Measurements from ENCODE around the gene DHDDS.
A peak's percentile ranks its signal among the peaks of the same experiment; 100 is the strongest.
"Not testable (repeated sequence)": the region's sequence is repeated elsewhere in the genome, so short reads cannot be mapped to it uniquely, and the experiment has no call there.

Gene DHDDS, protein sequence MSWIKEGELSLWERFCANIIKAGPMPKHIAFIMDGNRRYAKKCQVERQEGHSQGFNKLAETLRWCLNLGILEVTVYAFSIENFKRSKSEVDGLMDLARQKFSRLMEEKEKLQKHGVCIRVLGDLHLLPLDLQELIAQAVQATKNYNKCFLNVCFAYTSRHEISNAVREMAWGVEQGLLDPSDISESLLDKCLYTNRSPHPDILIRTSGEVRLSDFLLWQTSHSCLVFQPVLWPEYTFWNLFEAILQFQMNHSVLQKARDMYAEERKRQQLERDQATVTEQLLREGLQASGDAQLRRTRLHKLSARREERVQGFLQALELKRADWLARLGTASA

DNA sequence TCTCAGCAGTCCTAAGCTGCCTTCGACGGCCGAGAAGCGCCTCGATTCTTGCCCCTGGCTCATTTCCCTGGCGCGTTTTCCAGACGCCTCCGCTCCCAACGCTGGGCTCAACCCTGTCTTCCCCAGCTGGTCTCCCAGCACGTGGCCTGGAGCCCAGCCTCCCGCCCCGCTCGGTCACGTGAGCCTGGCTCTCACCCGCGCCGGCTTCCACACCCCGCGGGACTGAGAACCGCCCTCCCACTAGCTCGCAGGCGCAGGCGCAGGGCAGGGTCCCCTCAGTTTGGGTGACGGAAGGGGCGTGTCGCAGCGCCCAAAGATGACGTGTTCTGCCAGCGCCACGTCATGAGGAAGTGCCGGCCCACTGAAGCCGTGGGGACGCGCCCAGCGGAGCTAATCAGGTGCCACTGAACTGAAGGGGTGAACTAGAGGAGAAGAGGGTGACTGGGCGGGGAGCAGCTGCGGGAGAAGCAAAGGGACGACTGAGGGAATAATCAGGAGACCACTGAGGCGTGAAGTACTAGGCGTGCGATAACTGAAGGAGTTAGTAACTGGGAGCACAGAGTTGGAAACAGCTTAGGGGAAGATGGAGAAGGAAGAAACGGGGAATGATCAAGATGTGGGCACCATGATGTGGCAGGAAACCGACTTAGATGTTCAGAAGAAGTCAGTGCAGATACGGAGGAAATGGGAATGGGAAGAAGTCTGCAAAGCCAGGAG is at the start of gene DHDDS:
DHDDS (plus strand) TSS at position 343 of the 717 bp plus-strand sequence. CDS start 625 bp downstream, outside the sequence.
- DNase-seq: peak; percentile 95 to 98 (median 96)

DNA sequence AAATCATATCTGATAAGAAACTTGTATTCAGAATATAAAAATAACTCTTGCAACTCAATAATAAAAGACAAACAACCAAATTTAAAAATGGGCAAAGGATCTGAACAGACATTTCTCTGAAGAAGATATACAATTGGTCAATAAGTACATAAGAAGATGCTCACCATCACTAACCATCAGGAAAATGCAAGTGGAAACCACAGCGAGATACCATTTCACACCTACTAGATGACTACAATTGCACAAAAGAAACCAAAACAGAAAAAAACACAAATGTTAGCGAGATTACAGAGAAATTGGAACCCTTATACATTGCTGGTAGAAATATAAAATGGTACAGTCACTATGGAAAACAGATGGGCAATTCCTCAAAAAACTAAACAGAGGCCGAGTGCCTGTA is 48.0 kb upstream of the DHDDS start:
- no peak for DNase-seq

DNA sequence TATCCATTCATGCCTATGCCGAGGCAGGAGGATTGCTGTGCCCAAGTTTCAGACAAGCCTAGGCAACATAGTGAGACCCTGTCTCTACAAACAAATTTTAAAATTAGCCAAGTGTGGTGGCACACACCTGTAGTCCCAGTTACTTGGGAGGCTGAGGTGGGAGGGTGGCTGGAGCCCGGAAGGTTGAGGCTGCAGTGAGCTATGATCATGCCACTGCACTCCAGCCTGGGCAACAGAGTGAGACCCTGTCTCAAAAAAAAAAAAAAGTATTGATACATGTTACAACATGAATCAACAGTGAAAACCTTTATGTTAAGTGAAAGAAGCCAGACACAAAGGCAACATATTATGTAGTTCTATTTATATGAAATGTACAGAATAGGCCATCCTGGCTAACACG is 47.1 kb upstream of the DHDDS start:
- DNase-seq: not testable (repeated sequence)

DNA sequence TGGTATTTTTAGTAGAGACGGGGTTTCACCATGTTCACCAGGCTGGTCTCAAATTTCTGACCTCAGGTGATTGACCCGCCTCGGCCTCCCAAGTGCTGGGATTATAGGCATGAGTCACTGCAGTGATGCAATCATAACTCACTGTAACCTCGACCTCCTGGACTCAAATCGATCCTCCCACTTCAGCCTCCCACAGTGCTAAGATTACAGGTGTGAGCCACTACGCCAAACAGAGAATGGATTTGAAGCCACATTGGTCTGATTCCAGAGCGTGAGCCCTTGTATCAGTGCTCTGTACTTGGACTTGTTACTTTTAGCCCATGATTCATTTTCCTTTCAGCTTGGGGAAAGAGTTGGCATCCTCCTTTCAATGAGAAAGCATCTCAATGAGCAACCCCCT is 44.7 kb upstream of the DHDDS start:
- DNase-seq: no peak

DNA sequence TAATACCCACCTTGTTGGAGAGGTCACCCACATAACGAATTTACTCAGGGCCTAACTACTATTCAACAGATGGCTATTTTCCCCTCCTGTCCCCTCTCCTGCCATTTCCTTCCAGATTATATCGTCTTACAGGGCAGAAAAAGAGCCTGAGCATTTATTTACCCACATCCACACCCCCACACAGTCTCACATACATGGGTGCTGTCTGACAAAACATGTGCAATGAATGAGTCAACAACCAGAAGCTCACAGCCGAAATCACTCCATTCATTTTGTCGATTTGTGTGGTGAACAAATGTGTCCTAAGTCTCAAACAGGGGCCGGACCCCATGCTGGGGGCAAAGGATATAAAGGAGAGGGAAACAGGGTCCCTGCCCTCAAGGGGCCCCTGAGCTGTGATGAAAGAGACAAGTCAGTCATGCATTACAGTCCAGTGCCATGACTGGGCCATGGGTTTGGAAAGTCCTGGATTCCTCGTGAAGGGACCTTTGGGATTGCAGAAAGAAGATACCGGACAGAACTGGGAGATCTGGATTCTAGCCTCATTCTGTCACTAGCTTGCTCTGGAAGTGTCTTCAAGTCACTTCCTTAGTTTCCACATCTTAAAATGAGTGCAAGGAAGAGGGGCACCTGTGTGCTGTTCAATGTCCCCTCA is 43.2 kb upstream of the DHDDS start:
- no peak for DNase-seq

DNA sequence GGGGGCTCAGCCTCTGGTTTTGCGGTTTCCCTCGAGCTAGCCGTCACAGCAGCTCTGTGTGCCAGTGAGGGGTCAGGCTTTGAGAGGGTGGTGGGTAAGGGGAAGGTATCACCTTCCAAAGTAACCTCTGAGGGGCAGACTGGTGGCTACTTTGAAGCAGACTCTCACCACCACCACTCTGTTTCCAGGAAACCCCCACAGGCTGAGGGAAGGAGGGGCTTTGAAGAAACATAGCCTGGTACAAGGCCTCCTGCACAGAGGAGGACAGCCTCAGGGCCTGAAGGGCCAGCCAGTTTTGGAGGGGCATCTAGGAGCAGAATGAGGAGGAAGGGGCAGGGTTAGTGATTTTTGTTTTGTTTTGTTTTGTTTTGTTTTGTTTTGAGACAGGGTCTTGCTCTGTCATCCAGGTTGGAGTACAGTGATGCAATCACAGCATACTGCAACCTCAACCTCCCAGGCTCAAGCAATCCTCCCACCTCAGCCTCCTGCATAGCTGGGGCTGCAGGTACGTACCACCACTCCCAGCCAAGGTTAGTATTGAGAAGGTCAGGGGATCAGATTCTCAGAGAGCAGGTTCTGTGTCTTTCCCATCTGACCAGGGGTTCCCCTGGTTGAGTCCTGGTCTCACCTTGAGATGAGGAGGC is 42.4 kb upstream of the DHDDS start:
- no peak for DNase-seq

DNA sequence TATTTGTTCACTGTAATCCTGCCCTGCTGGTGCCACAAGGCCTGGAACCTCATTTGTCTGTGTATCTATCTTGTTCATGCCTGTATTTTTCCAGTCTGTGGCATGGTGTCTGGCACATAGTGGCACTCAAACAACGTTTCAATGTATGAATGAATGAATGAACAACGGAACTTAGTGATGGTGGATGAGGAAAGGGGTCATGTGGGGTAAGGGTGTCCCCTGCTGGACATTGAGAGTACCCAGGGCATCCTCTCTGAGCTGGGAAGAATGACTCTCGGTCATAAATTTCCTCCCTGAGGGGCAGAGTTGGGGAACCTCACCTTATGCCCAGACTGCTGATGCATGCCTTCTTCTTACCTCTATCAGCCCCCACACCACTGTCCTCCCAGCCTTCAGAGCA is 40.7 kb upstream of the DHDDS start:
- DNase-seq: peak in 5 of 6 experiments; percentile 4 to 39 (median 19)

DNA sequence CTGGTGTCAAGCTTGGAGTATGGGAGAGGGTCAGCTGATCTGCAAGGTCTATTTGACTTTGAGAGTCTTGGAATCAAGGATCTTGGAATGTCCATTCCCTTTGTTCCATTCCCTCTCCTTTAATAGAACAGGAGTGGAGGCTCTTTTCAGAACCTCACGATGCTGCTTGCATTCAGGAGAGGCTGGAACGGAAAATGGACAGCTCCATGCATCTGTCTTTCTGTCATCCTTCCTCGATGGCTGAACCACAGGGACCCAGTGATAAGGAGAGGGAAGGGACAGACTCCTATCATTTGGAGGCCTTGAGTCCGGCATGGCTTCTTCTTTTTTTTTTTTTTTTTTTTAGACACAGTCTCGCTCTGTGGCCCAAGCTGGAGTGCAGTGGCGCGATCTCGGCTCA is 36.4 kb upstream of the DHDDS start:
- DNase-seq: no peak

DNA sequence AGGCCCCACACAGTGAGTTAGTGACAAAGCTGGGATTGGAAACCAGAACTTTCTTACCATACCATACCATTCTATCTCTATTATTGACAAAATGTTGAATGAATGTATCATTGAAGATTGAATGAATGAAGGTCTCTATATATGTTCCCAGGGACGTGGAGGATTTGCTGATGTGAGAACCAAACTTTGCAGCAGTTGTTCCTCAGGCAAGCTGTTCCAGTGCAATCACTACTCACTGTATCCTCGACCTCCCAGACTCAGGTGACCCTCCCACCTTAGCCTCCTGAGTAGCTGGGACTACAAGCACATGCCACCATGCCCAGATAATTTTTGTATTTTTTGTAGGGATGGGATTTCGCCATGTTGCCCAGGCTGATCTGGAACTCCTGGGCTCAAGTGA is 33.1 kb upstream of the DHDDS start:
- DNase-seq: no peak

DNA sequence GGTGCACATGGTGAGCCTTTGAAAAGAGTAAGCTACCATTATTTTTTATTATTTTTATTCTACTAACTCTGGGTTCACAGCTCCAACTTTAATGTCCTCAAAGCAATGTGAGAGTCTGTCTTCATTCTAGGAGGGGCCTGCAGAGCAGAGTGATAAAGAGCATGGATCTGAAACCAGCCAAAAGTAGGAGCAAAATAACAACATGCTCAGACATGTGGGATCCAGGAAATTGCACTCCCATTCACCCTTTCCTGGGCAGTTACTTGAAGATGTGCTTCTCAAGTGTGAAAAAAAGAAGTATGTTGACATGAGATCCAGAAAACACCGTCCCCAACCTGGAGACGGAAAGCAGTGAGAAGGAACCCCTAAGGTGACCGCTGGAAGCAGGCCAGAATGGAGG is 30.2 kb upstream of the DHDDS start:
- no peak for DNase-seq

DNA sequence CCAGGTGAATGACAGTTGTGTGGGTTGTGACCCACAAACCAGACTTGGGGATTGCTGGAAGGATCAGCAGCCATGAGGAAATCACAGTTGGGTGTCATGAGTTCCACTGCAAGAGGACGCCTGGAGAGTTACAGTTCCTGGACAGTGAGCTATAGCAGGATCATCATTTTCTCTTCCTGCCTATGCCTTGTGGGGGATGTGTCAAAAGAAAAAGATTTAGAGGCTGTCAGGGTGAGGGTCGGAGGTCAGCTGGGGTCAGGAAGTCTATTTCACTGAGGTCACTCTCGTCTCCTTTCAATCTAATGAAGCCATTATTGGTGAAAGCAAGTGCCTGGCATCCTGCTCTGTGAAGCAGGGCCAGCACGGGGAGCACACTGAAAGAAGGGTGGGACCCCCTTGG is 28.5 kb upstream of the DHDDS start:
- DNase-seq: no peak

DNA sequence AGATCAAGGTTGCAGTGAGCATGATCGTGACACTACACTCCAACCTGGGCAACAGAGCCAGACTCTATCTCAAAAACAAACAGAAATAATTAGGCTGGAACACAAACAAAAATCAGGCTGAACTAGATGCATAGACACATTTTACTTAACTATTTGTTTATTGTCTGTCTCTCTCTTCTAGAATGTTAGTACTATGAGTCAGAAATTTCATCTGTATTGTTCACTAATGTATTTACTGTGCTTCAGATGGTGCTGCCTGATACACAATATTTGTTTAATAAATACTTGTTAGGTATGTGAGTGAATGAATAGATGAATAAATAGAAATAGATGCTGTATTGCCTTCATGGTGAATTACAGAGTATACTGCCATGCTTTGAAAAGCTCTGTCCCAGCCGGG is 27.5 kb upstream of the DHDDS start:
- DNase-seq: no peak

DNA sequence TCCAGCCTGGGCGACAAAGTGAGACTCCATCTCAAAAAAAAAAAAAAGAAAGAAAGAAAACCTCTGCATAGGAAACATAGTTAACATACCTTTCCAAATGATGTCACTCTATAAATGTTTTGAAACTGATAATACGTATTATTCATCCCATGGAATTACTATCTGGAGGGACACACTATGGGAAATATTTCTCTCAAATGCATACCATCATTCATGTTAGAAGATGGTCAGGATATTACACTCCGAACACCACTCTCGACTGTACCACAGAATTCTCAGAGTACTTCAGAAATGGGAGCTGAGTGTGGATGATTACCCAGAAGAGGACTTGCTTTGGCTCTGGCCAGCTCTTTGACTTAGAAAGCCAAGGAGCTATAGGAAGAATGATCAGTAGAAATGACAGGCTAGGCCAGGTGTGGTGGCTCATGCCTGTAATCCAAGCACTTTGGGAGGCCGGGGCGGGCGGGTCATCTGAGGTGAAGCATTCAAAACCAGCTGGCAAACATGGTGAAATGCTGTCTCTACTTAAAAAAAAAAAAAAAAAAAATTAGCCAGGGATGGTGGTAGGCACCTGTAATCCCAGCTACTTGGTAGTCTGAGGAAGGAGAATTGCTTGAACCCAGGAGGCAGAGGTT is 26.7 kb upstream of the DHDDS start:
- DNase-seq: no peak

DNA sequence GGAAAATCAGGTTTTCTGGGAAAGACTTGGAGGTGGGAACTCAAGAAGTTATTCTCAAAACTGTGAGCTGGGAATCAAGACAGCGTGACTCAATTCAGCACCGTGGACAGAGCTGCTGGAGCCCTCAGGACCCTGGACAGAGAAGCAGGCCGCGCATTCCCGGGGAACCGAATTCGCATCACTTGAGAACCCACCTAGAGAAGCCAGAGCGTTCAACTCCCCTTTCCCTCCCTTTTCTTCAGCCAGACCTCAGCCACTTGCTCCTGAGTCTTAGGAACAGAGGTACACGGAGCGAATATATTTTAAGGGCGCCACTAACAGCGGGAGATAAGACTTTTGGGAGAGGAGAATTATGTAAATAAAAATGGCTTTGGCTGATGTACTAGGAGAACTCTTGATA is 23.5 kb upstream of the DHDDS start:
- DNase-seq: peak; percentile 53 to 89 (median 76)

DNA sequence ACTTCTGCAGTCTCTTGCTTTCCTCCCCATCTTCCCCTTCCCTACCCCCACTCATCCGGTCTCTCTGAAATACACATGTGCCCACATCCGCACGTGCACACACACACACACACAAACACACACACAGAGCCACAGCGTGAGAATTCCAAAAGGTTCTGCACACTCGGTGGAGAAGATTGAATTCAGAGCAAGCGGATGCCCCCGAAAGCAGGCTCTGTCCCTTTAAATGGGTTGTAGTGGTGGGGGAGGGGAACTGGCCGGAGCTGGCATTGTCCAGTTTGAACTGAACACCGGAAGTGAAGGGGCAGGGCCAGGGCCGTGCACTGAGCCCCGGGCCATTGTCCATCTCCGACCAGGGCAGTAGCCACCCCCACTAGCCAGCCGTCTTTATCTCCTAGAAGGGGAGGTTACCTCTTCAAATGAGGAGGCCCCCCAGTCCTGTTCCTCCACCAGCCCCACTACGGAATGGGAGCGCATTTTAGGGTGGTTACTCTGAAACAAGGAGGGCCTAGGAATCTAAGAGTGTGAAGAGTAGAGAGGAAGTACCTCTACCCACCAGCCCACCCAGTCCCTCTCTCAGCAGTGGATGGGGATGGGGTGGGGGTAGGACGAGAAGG is 22.8 kb upstream of the DHDDS start:
- peak in 2 of 6 experiments; percentile 20 to 48 for DNase-seq

DNA sequence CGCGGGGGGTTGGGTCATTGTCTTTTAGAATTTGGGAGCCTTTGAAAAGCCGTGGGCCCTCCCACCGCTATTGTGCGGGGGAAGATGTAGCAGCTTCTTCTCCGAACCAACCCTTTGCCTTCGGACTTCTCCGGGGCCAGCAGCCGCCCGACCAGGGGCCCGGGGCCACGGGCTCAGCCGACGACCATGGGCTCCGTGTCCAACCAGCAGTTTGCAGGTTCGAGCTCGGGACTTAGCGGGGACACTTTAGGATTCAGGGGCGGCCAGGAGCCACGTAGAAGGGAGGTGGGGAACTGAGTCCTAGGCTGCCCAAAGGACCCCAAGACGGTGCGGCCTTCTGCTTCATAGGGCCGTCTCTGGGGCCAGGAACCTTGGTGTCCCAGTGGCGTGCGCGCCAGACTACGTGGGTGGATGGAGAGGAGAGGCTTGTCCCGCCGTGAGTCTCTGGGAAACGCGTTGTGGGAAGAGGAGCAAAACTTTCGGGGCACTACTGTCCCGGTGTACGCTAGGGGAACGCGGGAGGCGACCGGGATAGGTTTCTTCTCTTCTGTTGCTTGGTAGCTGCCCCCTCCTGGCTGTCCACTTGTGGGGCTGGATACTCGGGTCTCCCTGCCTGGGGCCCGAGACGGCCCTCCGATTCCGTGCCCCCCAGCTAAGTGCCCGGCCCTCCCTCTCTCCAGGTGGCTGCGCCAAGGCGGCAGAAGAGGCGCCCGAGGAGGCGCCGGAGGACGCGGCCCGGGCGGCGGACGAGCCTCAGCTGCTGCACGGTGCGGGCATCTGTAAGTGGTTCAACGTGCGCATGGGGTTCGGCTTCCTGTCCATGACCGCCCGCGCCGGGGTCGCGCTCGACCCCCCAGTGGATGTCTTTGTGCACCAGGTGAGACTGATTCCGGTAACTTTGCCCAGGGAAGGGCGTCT is 21.2 kb upstream of the DHDDS start, which contains the start of gene LIN28A:
LIN28A (plus strand) TSS at position 112 of the 918 bp plus-strand sequence; CDS start at position 187, 75 bp downstream.
- no peak for DNase-seq

DNA sequence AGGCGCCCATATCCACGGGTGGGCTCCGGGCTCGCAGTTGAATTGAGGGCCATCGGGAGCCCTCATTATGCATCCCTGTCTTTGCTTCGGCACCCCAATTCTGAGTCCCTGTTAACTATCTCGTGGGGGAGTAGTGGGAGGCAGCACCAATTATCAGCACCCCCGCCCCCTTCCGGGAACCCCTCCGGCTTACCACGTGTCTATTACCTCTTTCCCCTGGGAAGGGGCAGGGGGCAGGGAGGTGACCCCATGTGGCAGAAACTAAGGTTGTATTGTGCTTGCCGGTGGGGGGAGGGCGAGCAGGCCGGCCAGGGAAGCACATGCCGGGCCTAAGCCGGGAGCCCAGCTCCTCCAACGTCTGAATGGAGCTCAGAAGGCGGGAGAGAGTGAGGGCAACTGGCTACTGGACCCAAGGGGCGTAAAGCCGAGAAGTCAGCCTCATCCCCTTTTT is 20.5 kb upstream of the DHDDS start:
- no peak for DNase-seq

DNA sequence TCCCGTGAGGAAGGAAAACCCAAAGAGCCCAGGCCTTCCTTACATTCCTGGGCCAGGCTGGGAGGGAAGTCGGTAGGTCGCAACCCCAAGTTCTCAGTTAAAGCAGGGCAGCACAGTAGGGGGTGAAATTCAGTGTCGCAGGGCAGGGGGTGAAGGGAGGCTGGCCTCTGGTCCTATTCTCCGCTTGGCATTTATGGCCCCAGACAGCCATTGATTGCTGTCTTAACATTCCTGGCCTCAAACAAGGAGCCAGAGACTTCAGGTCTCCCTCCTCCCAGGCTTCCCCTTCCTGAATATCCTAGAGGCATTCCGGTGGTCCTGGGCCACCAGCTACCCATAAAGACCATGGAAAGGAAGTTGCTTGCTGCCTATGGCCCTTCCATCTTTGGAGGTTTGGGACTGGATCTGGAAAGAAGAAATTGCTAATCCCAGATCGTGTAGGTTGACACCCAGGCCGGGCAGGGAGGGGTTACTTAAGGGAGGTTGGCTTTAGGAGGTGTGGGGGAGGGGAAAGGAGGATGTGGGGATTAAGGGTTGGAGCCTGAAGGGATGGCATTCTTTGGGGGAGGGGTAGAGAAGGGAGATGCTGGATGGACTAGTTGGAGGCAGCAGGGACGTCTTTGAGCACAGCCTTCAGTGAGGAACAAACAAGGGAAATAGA is 19.8 kb upstream of the DHDDS start:
- DNase-seq: no peak

DNA sequence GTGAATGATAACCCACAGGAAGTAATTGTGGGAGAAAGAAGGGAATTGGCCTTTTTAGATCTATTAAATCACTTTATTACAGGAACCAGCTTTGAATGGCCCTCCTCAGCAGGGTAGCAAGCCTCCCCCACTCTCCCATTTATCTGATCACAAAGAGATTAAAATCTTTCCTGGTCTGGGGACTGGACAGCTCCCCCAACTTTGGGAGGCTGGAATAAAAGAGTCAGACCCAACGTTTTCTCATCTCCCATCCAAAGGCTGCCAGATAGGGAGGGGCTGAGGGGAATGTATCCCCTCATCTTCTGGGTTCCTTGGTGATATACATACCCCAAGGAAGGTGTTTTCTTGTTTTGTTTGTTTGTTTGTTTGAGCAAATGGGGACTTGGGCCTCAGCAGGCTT is 19.1 kb upstream of the DHDDS start:
- no peak for DNase-seq

DNA sequence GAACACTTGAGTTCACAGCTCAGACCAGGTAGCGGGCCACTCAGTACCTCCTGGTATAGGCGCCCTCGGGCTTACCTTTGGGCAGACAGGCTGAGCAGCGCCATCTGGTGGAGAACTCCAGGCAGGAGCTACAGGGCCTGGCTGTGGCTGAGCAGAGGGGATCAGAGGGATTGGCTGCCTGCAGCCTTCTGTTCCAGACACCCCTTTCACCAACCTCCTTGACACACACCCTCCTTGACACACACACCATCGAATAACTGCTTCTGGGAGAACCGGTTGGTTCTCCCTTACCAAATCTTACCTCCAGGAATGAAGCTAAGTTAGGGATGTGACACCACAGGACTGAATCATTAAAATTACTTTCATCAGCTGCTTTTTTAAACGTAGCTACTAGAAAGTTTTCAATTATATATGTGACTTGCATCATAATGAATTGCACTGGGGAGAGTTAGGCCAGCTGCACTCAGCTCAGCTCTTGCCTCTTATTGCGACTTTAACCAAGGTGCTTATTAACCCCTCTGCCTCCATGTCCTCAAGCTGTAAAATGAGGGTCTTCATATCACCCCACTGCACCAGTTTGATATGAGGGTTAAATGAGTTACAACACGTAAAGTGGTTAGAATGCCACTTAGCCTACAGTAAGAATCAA is 14.9 kb upstream of the DHDDS start:
- peak; percentile 57 to 83 (median 74) for DNase-seq

Data from stimulated activated naive CD4-positive, alpha-beta T cell (primary cell).